Gastrocnemius medialis (tissue), 4 donors: ENCODE data around the gene TMED3.

Experiments
- POLR2A ChIP-seq, 2 donors: fragments of 450-650 bp; IDR thresholded peaks; one replicate each; pipeline ENCODE4 v1.6.1; 2017; ENCODE audit warnings: antibody characterized with exemption in 2 of 2, mild to moderate bottlenecking in 2 of 2, moderate library complexity in 2 of 2
- TF ChIP-seq, protein P1 (sequence below), 5 experiments: fragments of 450-650 bp in 3 of 5; fragments of 200-600 bp in 2 of 5; sonication (generic) in 2 of 5; IDR thresholded peaks in 4 of 5; conservative IDR thresholded peaks in 1 of 5; 1 replicate in 4 of 5; 2 replicates in 1 of 5; pipeline ENCODE4 v1.5.1; 2016 to 2019; ENCODE audit warnings: antibody characterized with exemption in 5 of 5, mild to moderate bottlenecking in 3 of 5, moderate library complexity in 3 of 5

DNA sequence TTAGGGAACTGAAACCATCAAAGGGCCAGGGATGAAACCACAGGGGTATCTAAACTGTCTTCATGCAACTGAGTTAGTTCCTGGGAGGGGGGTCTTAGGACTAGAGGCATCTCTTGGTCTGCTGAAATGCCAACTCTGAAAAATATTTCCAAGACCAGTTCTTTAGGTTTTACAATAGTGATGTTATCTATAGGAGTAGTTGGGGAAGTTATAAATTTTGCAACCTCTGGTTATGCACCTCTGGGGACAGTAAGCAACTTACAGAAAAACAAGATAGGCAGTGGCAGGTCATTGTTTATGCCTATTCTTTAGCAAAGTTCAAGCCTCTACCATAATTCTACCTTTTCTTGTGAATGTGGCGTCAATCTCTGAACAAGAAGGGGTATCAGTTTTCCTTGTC, 60.7 kb downstream of the TMED3 start:
- TF ChIP-seq, protein P1, sequence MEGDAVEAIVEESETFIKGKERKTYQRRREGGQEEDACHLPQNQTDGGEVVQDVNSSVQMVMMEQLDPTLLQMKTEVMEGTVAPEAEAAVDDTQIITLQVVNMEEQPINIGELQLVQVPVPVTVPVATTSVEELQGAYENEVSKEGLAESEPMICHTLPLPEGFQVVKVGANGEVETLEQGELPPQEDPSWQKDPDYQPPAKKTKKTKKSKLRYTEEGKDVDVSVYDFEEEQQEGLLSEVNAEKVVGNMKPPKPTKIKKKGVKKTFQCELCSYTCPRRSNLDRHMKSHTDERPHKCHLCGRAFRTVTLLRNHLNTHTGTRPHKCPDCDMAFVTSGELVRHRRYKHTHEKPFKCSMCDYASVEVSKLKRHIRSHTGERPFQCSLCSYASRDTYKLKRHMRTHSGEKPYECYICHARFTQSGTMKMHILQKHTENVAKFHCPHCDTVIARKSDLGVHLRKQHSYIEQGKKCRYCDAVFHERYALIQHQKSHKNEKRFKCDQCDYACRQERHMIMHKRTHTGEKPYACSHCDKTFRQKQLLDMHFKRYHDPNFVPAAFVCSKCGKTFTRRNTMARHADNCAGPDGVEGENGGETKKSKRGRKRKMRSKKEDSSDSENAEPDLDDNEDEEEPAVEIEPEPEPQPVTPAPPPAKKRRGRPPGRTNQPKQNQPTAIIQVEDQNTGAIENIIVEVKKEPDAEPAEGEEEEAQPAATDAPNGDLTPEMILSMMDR (IDR thresholded peaks at IDR 0.05 in 4 of 5, conservative IDR thresholded peaks at IDR 0.05 in 1 of 5): no peak
- no peak for TF ChIP-seq POLR2A (IDR thresholded peaks at IDR 0.05)
